Measurements from ENCODE around the gene E2F3. TPM values are rescaled to one million over a fixed set of nuclear protein-coding genes. Genes with fewer than 3 reads are reported as not detected.

Gene E2F3
- total RNA-seq, 1 experiment from 2014 or later = 15.4 TPM

DNA sequence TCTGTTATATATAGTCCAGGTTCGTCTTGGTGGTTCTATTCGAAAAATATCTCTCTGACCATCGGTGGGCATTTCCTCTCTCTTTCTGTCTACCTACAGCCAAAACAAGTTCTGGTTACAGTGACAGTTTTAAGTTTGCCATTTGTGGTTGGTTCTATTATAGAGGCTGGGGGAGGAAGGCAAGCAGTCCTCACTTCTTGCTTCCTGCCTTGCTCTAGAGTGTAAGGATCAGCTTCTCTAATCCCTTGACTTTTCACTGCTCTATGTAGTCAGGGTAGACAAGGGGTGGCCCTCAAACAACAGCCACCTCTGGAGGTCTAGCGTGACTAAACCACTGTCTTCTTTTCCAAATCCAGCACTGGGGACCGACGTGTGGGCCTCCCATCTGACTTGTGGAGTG, 16.1 kb downstream of the E2F3 start:
- H3K27ac Mint-ChIP-seq (ENCODE audit: unreplicated experiment) = no peak overlapping the region
- DNase-seq = no peak
- H3K4me1 Mint-ChIP-seq (ENCODE audit: low read depth, unreplicated experiment) = peaks cover 8% of the 10 kb centered on the region
- no peaks in the 10 kb centered on the region for H3K9me3 Mint-ChIP-seq (ENCODE audit: unreplicated experiment)
- Histone ChIP-seq H3K4me1 (no peaks in the 10 kb centered on the region), H3K36me3 (ENCODE audit: control insufficient read depth, insufficient read depth, low read length) (no peaks in the 10 kb centered on the region), H3K4me3 (ENCODE audit: low read depth, low read length) (no peak overlapping the region), H3K27me3 (replicated peaks; ENCODE audit: control insufficient read depth, insufficient read depth, low read length) (no peaks in the 10 kb centered on the region), H3K9me3 (no peaks in the 10 kb centered on the region)
- BruUV-seq (replicated peaks) = no TSS peak
- H3K36me3 Mint-ChIP-seq (ENCODE audit: insufficient read depth, unreplicated experiment) = peaks cover 17% of the 10 kb centered on the region
- no peaks in the 10 kb centered on the region for H3K27me3 Mint-ChIP-seq (ENCODE audit: insufficient read depth, unreplicated experiment)
- H3K4me3 Mint-ChIP-seq (ENCODE audit: unreplicated experiment) = no peak overlapping the region
- CTCF ChIA-PET = no interaction called here
- POLR2A ChIA-PET = no interaction called here
- TF ChIP-seq, protein P1, sequence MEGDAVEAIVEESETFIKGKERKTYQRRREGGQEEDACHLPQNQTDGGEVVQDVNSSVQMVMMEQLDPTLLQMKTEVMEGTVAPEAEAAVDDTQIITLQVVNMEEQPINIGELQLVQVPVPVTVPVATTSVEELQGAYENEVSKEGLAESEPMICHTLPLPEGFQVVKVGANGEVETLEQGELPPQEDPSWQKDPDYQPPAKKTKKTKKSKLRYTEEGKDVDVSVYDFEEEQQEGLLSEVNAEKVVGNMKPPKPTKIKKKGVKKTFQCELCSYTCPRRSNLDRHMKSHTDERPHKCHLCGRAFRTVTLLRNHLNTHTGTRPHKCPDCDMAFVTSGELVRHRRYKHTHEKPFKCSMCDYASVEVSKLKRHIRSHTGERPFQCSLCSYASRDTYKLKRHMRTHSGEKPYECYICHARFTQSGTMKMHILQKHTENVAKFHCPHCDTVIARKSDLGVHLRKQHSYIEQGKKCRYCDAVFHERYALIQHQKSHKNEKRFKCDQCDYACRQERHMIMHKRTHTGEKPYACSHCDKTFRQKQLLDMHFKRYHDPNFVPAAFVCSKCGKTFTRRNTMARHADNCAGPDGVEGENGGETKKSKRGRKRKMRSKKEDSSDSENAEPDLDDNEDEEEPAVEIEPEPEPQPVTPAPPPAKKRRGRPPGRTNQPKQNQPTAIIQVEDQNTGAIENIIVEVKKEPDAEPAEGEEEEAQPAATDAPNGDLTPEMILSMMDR (IDR thresholded peaks at IDR 0.05; ENCODE audit: insufficient read depth in 1 of 2, low read depth in 1 of 2, low read length in 1 of 2, severe bottlenecking in 1 of 2, unreplicated experiment in 1 of 2) = no peak
- intact Hi-C loops (cut with micrococcal nuclease; ENCODE audit: unreplicated experiment) = no loop called here

DNA sequence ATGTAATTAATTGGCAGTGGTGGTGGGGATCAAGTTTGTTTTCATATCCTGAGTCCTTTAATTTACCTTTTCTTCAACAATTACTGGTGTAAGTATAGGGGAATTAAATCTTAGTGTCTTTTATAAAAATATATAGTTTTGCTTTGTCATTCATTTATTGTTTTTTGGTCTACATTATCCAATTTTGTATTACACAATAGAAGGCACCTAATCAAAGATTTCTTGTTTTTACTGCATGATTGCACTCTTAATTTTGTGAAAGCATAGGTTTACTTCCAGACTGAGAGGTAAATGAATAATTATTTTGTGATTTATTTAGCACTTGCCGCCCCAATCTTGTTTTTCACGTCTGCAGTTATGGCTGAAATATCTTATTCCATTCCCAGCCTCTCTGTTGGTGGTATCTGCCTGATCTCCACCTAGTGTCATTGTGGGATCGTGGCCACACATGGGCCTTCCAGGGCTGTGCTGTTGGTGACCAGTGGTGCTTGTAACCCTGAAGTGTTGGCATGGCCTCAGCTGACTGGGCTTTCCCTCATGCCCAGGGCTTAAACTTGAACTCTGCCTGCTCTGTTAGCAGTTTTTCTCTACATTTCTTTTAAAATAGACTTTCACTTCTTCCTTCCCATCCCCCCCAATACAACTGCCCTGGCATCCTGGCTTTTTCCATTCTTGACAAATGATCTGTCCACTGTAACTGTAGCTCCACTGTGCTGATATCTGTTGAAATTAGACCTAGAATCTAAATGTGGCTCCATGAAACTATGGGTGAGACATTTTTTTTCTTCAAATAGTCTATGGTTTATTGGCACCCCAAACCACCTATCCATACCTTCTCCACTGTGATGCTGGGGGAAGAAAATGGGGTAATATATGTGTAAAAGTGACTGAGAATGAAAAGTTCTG, 24.8 kb downstream of the E2F3 start:
- no peak overlapping the region for H3K27ac Mint-ChIP-seq (ENCODE audit: unreplicated experiment)
- POLR2A ChIA-PET = no interaction called here

DNA sequence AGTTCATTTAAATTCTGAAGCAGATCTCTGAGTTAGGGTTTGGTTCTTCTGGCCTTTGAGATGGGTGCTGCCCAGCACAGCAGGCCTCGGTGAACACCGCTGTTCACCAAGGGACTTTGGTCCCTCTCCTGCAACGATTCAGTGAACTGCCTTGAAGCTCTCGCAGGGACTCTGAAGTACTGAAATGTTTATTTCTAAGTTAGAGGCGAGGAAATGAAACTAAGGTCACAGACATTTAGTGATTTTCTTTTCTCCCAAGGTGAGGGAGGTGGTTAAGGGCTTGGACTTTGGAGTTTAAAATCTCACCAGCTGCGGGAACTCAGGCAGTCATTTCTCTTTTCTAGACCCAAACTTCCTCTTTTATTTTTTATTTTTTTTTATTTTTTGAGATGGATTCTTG, 26.2 kb downstream of the E2F3 start:
- Histone ChIP-seq H3K4me1 (0 out of 2 replicates have a peak, but pooled peaks cover 6% of the 10 kb centered on the region), H3K4me3 (ENCODE audit: low read depth, low read length) (no peak overlapping the region), H3K36me3 (ENCODE audit: control insufficient read depth, insufficient read depth, low read length) (no peaks in the 10 kb centered on the region; the same call in 1 of the 2 replicates), H3K27me3 (replicated peaks; ENCODE audit: control insufficient read depth, insufficient read depth, low read length) (no peaks in the 10 kb centered on the region), H3K9me3 (no peaks in the 10 kb centered on the region)
- H3K27ac Mint-ChIP-seq (ENCODE audit: unreplicated experiment) = no peak overlapping the region
- BruUV-seq (replicated peaks) = no TSS peak
- ChIA-PET CTCF (no interaction called here), POLR2A (no interaction called here)
- H3K4me1 Mint-ChIP-seq (ENCODE audit: low read depth, unreplicated experiment) = peaks cover 11% of the 10 kb centered on the region
- TF ChIP-seq, protein P1 (IDR thresholded peaks at IDR 0.05; ENCODE audit: insufficient read depth in 1 of 2, low read depth in 1 of 2, low read length in 1 of 2, severe bottlenecking in 1 of 2, unreplicated experiment in 1 of 2) = no peak
- H3K27me3 Mint-ChIP-seq (ENCODE audit: insufficient read depth, unreplicated experiment) = no peaks in the 10 kb centered on the region
- no peak for DNase-seq
- intact Hi-C loops (cut with micrococcal nuclease; ENCODE audit: unreplicated experiment) = no loop called here
- no peaks in the 10 kb centered on the region for H3K9me3 Mint-ChIP-seq (ENCODE audit: unreplicated experiment)
- H3K4me3 Mint-ChIP-seq (ENCODE audit: unreplicated experiment) = no peak overlapping the region
- H3K36me3 Mint-ChIP-seq (ENCODE audit: insufficient read depth, unreplicated experiment) = peaks cover 29% of the 10 kb centered on the region

More for the DNA sequence above, 24.8 kb downstream of the E2F3 start:
- H3K4me3 Mint-ChIP-seq (ENCODE audit: unreplicated experiment) = no peak overlapping the region
- CTCF ChIA-PET = interaction anchor here (0.6 kb wide), 1 partner anchor 22 kb away, joined by 5 read pairs; no protein-coding TSS in a partner anchor
- BruUV-seq (replicated peaks) = no TSS peak
- H3K9me3 Mint-ChIP-seq (ENCODE audit: unreplicated experiment) = no peaks in the 10 kb centered on the region
- Histone ChIP-seq H3K4me1 (0 out of 2 replicates have a peak, but pooled peaks cover 6% of the 10 kb centered on the region), H3K27me3 (replicated peaks; ENCODE audit: control insufficient read depth, insufficient read depth, low read length) (no peaks in the 10 kb centered on the region), H3K4me3 (ENCODE audit: low read depth, low read length) (no peak overlapping the region), H3K9me3 (no peaks in the 10 kb centered on the region), H3K36me3 (ENCODE audit: control insufficient read depth, insufficient read depth, low read length) (no peaks in the 10 kb centered on the region; the same call in 1 of the 2 replicates)
- DNase-seq = no peak
- peaks cover 20% of the 10 kb centered on the region for H3K36me3 Mint-ChIP-seq (ENCODE audit: insufficient read depth, unreplicated experiment)
- TF ChIP-seq, protein P1 (IDR thresholded peaks at IDR 0.05; ENCODE audit: insufficient read depth in 1 of 2, low read depth in 1 of 2, low read length in 1 of 2, severe bottlenecking in 1 of 2, unreplicated experiment in 1 of 2) = no peak
- no peaks in the 10 kb centered on the region for H3K27me3 Mint-ChIP-seq (ENCODE audit: insufficient read depth, unreplicated experiment)
- intact Hi-C loops (cut with micrococcal nuclease; ENCODE audit: unreplicated experiment) = no loop called here
- H3K4me1 Mint-ChIP-seq (ENCODE audit: low read depth, unreplicated experiment) = peaks cover 11% of the 10 kb centered on the region

Data from Caco-2 (cell line).